OCI-LY7 (cell line): ENCODE measurements around the gene LRRC18. TPM values are rescaled to one million over a fixed set of nuclear protein-coding genes. Genes with fewer than 3 reads are reported as not detected.

Experiments used
- BruUV-seq: library from RNA; stranded (reverse); fragments of 400-500 nt; replicated peaks from 2 replicates; lab custom pipeline; 2021; lab: Mats Ljungman, UMichigan
- CTCF ChIA-PET: fragments of 300-600 bp; sonication (Branson Sonifier 250); formaldehyde crosslinking; loops from one replicate; lab custom pipeline; 2022; ENCODE audit warnings: antibody characterized with exemption; ENCODE audit not compliant: unreplicated experiment; lab: Charles Lee
- POLR2A ChIA-PET: fragments of 300-600 bp; sonication (Branson Sonifier 250); formaldehyde crosslinking; loops from one replicate; lab custom pipeline; 2022; ENCODE audit warnings: antibody characterized with exemption; lab: Charles Lee
- DNase-seq: peaks from one replicate; pipeline ENCODE4 v3.0.0-alpha.2; 2015; ENCODE audit warnings: low spot score
- H2AFZ ChIP-seq: fragments of 200-600 bp; sonication (generic), shearing (Covaris generic); 2 replicates; pipeline ENCODE4 v1.6.1; 2014; ENCODE audit warnings: mild to moderate bottlenecking, antibody characterized with exemption, low read length, moderate library complexity
- H3K27ac ChIP-seq: fragments of 200-600 bp; sonication (generic); 2 replicates; pipeline ENCODE4 v1.5.1; 2014; ENCODE audit warnings: mixed run types, low read depth, mild to moderate bottlenecking, moderate library complexity, low read length, inconsistent platforms; ENCODE audit not compliant: poor library complexity, severe bottlenecking
- H3K36me3 ChIP-seq: fragments of 200-600 bp; sonication (generic); 2 replicates; pipeline ENCODE4 v1.6.1; 2014; ENCODE audit warnings: mild to moderate bottlenecking, antibody characterized with exemption, low read length, moderate library complexity, mixed read lengths; ENCODE audit not compliant: insufficient read depth
- H3K4me1 ChIP-seq: fragments of 200-600 bp; sonication (generic); 2 replicates; pipeline ENCODE4 v1.5.1; 2014; ENCODE audit warnings: mild to moderate bottlenecking, low read length; ENCODE audit not compliant: insufficient read depth, poor library complexity, severe bottlenecking
- H3K4me2 ChIP-seq: fragments of 200-600 bp; sonication (generic); 2 replicates; pipeline ENCODE4 v1.6.1; 2014; ENCODE audit warnings: mild to moderate bottlenecking, low read length
- H3K4me3 ChIP-seq: fragments of 200-600 bp; sonication (generic); 2 replicates; pipeline ENCODE4 v1.5.1; 2014; ENCODE audit warnings: mild to moderate bottlenecking, low read depth, low read length; ENCODE audit not compliant: poor library complexity, severe bottlenecking
- H3K79me2 ChIP-seq: fragments of 200-600 bp; sonication (generic); 2 replicates; pipeline ENCODE4 v1.6.1; 2016; ENCODE audit warnings: low read depth, mild to moderate bottlenecking, low read length, moderate library complexity, mixed read lengths; ENCODE audit not compliant: insufficient read depth
- H3K9me2 ChIP-seq: fragments of 200-600 bp; sonication (generic); 2 replicates; pipeline ENCODE4 v1.6.1; 2016; ENCODE audit warnings: mild to moderate bottlenecking, low read length, mixed read lengths; ENCODE audit not compliant: insufficient read depth
- H3K9me3 ChIP-seq: fragments of 200-600 bp; sonication (generic); 2 replicates; pipeline ENCODE4 v1.6.1; 2014; ENCODE audit warnings: mild to moderate bottlenecking, mixed run types, low read length, mixed read lengths
- H4K20me1 ChIP-seq: fragments of 200-600 bp; sonication (generic); 2 replicates; pipeline ENCODE4 v1.6.1; 2014; ENCODE audit warnings: mild to moderate bottlenecking, antibody characterized with exemption, low read length, moderate library complexity, mixed read lengths; ENCODE audit not compliant: insufficient read depth
- CTCF ChIP-seq: fragments of 200-600 bp; sonication (generic); conservative IDR thresholded peaks from 2 replicates; pipeline ENCODE4 v1.5.1; 2014; ENCODE audit warnings: mild to moderate bottlenecking, antibody characterized with exemption, low read length, moderate library complexity, mixed read lengths
- EZH2phosphoT487 ChIP-seq: fragments of 200-600 bp; sonication (generic); IDR thresholded peaks from 2 replicates; pipeline ENCODE4 v1.6.1; 2018; ENCODE audit warnings: low read depth, borderline replicate concordance, mild to moderate bottlenecking, mixed run types, antibody characterized with exemption, low read length, moderate library complexity, mixed read lengths
- intact Hi-C: fragments of 100-400 bp; cut with micrococcal nuclease; formaldehyde crosslinking; loops from one replicate; pipeline ENCODE4 v1.10.0; 2022; ENCODE audit not compliant: unreplicated experiment
- total RNA-seq, 2 experiments: library from RNA; depleted of rRNA in 1 of 2; stranded (reverse); fragments of >200 nt in 1 of 2; shearing (Covaris generic) in 1 of 2; gene quantifications; 2 replicates each; pipeline ENCODE4 v1.2.3, GENCODE V29; 2014 to 2022

The LRRC18 gene
- total RNA-seq, 2 experiments from 2014 or later = not detected

- intact Hi-C loops = no loop called here
- Histone ChIP-seq H3K4me2 (no peak overlapping the region), H3K4me1 (no peaks in the 10 kb centered on the region), H3K36me3 (peaks cover 29% of the 10 kb centered on the region), H2AFZ (no peak overlapping the region), H4K20me1 (no peaks in the 10 kb centered on the region), H3K27ac (no peak overlapping the region), H3K9me3 (no peaks in the 10 kb centered on the region), H3K9me2 (no peaks in the 10 kb centered on the region), H3K4me3 (no peak overlapping the region), H3K79me2 (no peaks in the 10 kb centered on the region)
- POLR2A ChIA-PET = no interaction called here
- no TSS peak for BruUV-seq
- DNase-seq = no peak
- CTCF ChIA-PET = interaction anchor here (0.6 kb wide), 1 partner anchor 31 kb away, joined by 3 read pairs; no protein-coding TSS in a partner anchor
- TF ChIP-seq EZH2phosphoT487 = no peak
- no peak for TF ChIP-seq CTCF
These were observed 1.3 kb upstream of the LRRC18 start for GRCh38 chr10:48940958-48941357.

- ChIA-PET POLR2A (no interaction called here), CTCF (interaction anchor here (0.6 kb wide), 1 partner anchor 30 kb away, joined by 3 read pairs; no protein-coding TSS in a partner anchor)
- Histone ChIP-seq H3K4me3 (no peak overlapping the region), H3K79me2 (no peaks in the 10 kb centered on the region), H2AFZ (no peak overlapping the region), H4K20me1 (no peaks in the 10 kb centered on the region), H3K4me2 (no peak overlapping the region), H3K36me3 (peaks cover 24% of the 10 kb centered on the region), H3K4me1 (no peaks in the 10 kb centered on the region), H3K9me2 (no peaks in the 10 kb centered on the region), H3K27ac (no peak overlapping the region), H3K9me3 (no peaks in the 10 kb centered on the region)
- intact Hi-C loops = no loop called here
- BruUV-seq = no TSS peak
- TF ChIP-seq EZH2phosphoT487 (no peak), CTCF (no peak)
- no peak for DNase-seq
These were observed 732 bp upstream of the LRRC18 start for GRCh38 chr10:48940372-48940771.

GRCh38 chr10:48938990-48939536 is 577 bp downstream of the LRRC18 start:
- POLR2A ChIA-PET = no interaction called here
- CTCF ChIA-PET = no interaction called here
- Histone ChIP-seq H3K27ac (no peak overlapping the region), H4K20me1 (no peaks in the 10 kb centered on the region), H3K9me2 (no peaks in the 10 kb centered on the region), H3K36me3 (peaks cover 17% of the 10 kb centered on the region), H3K4me1 (no peaks in the 10 kb centered on the region), H3K4me2 (no peak overlapping the region), H3K79me2 (no peaks in the 10 kb centered on the region), H3K9me3 (no peaks in the 10 kb centered on the region), H2AFZ (no peak overlapping the region), H3K4me3 (no peak overlapping the region)
- DNase-seq = no peak
- BruUV-seq = no TSS peak
- TF ChIP-seq EZH2phosphoT487 (no peak), CTCF (no peak)
- intact Hi-C loops = no loop called here
